ENCODE measurements around the gene RPSA. TPM values are rescaled to one million over a fixed set of nuclear protein-coding genes. Genes with fewer than 3 reads are reported as not detected.

The RPSA gene
- polyA plus RNA-seq, 2 of the 4 experiments (the other 2 are of a cell fraction), result 2,484 to 3,141 TPM

DNA sequence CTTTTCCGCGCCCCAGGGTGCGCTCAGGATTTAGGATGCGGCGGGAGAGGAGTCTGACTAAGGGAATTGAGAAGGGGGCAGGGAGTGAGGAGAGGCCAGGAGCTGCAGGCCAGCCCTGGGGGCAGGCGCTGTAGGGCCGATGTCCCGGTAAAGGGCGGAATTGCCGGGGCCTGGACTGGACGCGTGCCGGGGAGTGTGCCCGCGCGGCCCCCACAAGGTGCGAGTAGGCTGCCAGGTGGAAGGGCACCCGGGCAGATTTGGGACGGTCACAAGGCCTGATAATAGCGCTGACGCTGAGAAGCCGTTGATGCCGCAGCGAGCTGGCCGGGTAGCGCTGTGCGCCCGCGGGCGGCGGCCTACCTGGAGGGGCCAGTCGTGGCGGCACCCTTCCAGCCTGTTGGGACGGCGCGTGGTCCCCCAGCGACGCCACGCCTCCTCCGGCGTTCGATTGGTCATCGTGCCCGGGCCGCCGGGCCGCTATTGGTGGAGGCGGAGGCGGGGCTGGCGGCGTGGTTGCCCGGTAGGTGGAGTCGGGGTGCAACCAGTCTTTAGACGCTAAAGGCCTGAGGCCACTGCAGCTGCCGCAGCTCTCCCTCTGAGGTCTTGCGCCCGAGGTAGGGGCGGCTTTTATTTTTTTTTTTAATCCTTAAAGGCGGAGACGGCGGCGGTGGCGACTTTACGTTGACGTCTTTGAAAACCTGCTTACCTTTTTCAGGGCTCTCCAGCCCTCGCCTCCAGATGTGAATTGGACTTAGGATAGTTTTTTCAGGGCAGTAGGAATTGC lies 22.4 kb upstream of the RPSA start:
- ChIA-PET CTCF (interaction anchor here (1.0 to 1.3 kb wide), 3 partner anchors 22 to 92 kb away, joined by 3 to 4 read pairs (median 3); no protein-coding TSS in a partner anchor), POLR2A (interaction anchor here (0.8 to 1.6 kb wide), 4 partner anchors 20 to 216 kb away, joined by 3 to 10 read pairs (median 3); partner anchors contain the start of gene RPSA)
- no peak for FAIRE-seq

DNA sequence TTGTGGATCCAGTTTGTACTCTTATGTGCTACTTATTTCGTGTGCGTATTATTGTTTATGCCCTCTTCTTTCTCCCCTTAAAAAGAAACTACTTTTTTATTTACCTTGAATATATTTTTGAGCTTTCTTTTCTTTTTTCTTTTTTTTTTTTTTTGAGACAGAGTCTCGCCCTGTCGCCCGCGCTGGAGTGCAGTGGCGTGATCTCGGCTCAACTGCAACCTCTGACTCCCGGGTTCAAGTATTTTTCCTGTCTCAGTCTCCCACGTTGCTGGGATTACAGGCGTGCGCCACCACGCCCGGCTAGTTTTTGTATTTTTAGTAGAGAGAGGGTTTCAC lies 21.9 kb upstream of the RPSA start:
- Histone ChIP-seq H3K4me1 (peaks cover 18% of the 10 kb centered on the region; the same call in 2 of the 3 replicates), H3K4me3 (peak overlapping the region; percentile 85), H3K27ac (peak overlapping the region in 1 of 2 experiments; percentile 53; a peak in 1 of 6 replicates), H3K9me3 (no peaks in the 10 kb centered on the region), H3K4me2 (peak overlapping the region; percentile 73)
- no peak for ATAC-seq
- CTCF ChIA-PET, result interaction anchor here (1.0 to 1.3 kb wide), 3 partner anchors 21 to 93 kb away, joined by 3 to 4 read pairs (median 3); no protein-coding TSS in a partner anchor
- TF ChIP-seq, protein P1, sequence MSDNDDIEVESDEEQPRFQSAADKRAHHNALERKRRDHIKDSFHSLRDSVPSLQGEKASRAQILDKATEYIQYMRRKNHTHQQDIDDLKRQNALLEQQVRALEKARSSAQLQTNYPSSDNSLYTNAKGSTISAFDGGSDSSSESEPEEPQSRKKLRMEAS (IDR thresholded peaks at IDR 0.05), result no peak
- TF ChIP-seq EHF (CRISPR knock-in tag; IDR thresholded peaks at IDR 0.05), result no peak
- TF ChIP-seq CEBPB (IDR thresholded peaks at IDR 0.05), result no peak
- WGBS (ENCODE audit: missing lambda C conversion rate), result 60% methylated on average over 14 of the region's 14 CpGs
- no peak for FAIRE-seq
- DNase-seq (ENCODE audit: low read depth in 1 of 2, low spot score in 1 of 2), result no peak
- POLR2A ChIA-PET, result interaction anchor here (0.8 to 1.6 kb wide), 3 partner anchors 22 to 217 kb away, joined by 3 to 10 read pairs (median 3); partner anchors contain the start of gene RPSA

More for the DNA sequence above, 22.4 kb upstream of the RPSA start:
- ATAC-seq, result peak; percentile 92 to 95
- H3K4me1 ChIP-seq, result peaks cover 18% of the 10 kb centered on the region; the same call in 2 of the 3 replicates
- peak; percentile 93 to 98 for DNase-seq (ENCODE audit: low read depth in 1 of 2, low spot score in 1 of 2)
- 2% methylated on average over 37 of the region's 66 CpGs for WGBS (ENCODE audit: missing lambda C conversion rate)
- peak overlapping the region; percentile 85 for H3K4me3 ChIP-seq
- no peaks in the 10 kb centered on the region for H3K9me3 ChIP-seq
- H3K27ac ChIP-seq, result peak overlapping the region; percentile 89 to 92
- peak overlapping the region; percentile 73 for H3K4me2 ChIP-seq
- TF ChIP-seq PHF8 (IDR thresholded peaks at IDR 0.05; ENCODE audit: borderline replicate concordance, low read depth) (peak; percentile 82), FOXS1 (CRISPR knock-in tag; IDR thresholded peaks at IDR 0.05) (no peak), TP53 (CRISPR knock-in tag; IDR thresholded peaks at IDR 0.05) (0 out of 2 replicates have a peak, but pooled peaks have one; percentile 40), EHMT2 (IDR thresholded peaks at IDR 0.05; ENCODE audit: low read depth) (no peak), POLR2A (IDR thresholded peaks at IDR 0.05; ENCODE audit: low read length) (peak; percentile 81), ZNF302 (CRISPR knock-in tag; IDR thresholded peaks at IDR 0.05) (no peak), HEYL (CRISPR knock-in tag; IDR thresholded peaks at IDR 0.05) (no peak), RFX5 (IDR thresholded peaks at IDR 0.05) (peak; percentile 86), JUN (IDR thresholded peaks at IDR 0.05) (peak in 1 of 2 experiments; percentile 27; a peak in 2 of 5 replicates), MYC (IDR thresholded peaks at IDR 0.05; ENCODE audit: borderline replicate concordance, low read length) (peak; percentile 79), CHD2 (IDR thresholded peaks at IDR 0.05; ENCODE audit: low read length, partially characterized antibody) (no peak), NPAS2 (CRISPR knock-in tag; IDR thresholded peaks at IDR 0.05; ENCODE audit: borderline replicate concordance) (no peak), HDAC2 (IDR thresholded peaks at IDR 0.05) (no peak), SMC3 (IDR thresholded peaks at IDR 0.05) (no peak), TFCP2L1 (CRISPR knock-in tag; IDR thresholded peaks at IDR 0.05) (peak; percentile 70; the same call in 1 of the 2 replicates)
- TF ChIP-seq, protein P2, sequence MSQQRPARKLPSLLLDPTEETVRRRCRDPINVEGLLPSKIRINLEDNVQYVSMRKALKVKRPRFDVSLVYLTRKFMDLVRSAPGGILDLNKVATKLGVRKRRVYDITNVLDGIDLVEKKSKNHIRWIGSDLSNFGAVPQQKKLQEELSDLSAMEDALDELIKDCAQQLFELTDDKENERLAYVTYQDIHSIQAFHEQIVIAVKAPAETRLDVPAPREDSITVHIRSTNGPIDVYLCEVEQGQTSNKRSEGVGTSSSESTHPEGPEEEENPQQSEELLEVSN (IDR thresholded peaks at IDR 0.05; ENCODE audit: borderline replicate concordance, low read depth), result peak; percentile 20; the same call in 1 of the 2 replicates
- TF ChIP-seq, protein P1 (IDR thresholded peaks at IDR 0.05), result peak; percentile 88
- TF ChIP-seq, protein P3, sequence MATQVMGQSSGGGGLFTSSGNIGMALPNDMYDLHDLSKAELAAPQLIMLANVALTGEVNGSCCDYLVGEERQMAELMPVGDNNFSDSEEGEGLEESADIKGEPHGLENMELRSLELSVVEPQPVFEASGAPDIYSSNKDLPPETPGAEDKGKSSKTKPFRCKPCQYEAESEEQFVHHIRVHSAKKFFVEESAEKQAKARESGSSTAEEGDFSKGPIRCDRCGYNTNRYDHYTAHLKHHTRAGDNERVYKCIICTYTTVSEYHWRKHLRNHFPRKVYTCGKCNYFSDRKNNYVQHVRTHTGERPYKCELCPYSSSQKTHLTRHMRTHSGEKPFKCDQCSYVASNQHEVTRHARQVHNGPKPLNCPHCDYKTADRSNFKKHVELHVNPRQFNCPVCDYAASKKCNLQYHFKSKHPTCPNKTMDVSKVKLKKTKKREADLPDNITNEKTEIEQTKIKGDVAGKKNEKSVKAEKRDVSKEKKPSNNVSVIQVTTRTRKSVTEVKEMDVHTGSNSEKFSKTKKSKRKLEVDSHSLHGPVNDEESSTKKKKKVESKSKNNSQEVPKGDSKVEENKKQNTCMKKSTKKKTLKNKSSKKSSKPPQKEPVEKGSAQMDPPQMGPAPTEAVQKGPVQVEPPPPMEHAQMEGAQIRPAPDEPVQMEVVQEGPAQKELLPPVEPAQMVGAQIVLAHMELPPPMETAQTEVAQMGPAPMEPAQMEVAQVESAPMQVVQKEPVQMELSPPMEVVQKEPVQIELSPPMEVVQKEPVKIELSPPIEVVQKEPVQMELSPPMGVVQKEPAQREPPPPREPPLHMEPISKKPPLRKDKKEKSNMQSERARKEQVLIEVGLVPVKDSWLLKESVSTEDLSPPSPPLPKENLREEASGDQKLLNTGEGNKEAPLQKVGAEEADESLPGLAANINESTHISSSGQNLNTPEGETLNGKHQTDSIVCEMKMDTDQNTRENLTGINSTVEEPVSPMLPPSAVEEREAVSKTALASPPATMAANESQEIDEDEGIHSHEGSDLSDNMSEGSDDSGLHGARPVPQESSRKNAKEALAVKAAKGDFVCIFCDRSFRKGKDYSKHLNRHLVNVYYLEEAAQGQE (IDR thresholded peaks at IDR 0.05), result peak; percentile 53; the same call in 1 of the 2 replicates
